SW480 (cell line): ENCODE data around the gene SLC17A1.
A peak's percentile ranks its signal among the peaks of the same experiment; 100 is the strongest.

Experiments used
- DNase-seq: peaks from one replicate; pipeline ENCODE4 v3.0.0-alpha.2; 2016; ENCODE audit warnings: low spot score

Gene SLC17A1

DNA sequence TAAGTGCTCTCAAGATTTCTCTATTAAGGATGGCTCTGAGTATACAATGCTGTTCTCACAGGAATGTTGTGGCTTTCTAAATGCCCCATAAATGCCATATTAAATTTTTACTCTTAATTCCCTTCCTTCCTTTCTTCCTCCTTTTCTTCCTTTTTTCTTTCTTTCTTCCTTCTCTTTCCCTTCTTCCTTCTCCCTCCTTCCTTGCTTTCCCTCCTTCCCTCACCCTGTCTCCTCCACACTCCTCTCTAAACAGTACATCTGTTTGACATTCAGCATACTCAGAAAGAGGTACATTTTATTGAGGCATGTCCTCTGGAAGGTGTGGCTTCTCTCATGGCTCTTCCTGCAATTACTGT lies 433 bp upstream of the SLC17A1 start:
- DNase-seq: no peak

- no peak for DNase-seq
Measured at GRCh38 chr6:25830458-25830857, 1.4 kb downstream of the SLC17A1 start.

- DNase-seq: no peak
Measured at GRCh38 chr6:25829375-25829774, 2.5 kb downstream of the SLC17A1 start.

DNA sequence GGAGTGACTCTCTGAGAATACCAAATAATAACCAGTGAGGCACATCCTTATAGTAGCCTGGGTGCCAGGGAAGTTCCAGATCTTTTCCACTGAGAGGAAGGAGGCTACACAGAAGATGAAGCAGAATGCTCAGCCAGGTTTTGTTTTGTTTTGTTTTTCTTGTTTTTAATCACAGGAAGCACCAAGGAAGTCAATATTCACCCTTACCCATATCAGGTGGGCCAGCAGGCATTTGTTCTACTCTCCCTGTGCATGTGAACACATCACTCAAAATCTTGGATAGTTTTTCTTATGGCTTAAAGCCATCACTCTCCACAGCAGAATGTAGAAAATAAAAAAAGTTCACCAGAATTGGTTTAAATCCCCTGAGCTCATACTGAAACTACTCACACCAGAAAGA lies 10.5 kb downstream of the SLC17A1 start:
- DNase-seq: no peak

GRCh38 chr6:25816252-25816651 lies 15.6 kb downstream of the SLC17A1 start:
- DNase-seq: no peak

- DNase-seq: no peak
Measured at GRCh38 chr6:25815194-25815593, 16.7 kb downstream of the SLC17A1 start.

- DNase-seq: no peak
Measured at GRCh38 chr6:25804804-25805203, 27.0 kb downstream of the SLC17A1 start.

DNA sequence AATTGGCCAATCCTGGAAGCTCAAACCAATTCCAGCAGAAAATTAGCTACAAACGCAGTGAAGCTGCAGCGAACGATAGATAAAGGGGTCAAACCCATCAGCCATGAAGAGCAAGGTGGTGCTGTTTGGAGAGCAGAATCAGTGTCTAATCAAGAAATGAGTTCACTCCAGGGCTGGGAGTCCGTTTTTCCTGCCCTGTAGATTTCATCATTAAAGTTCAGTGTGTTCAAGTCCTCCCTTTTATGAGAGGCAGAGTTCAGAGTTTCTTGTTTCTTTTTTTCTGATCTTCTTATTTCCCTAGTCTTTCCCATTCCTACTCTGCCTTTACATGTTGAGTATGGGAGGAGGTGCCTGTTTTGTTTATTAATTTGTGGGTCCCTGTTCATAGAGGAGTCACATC lies 30.4 kb downstream of the SLC17A1 start:
- DNase-seq: peak; percentile 4

DNA sequence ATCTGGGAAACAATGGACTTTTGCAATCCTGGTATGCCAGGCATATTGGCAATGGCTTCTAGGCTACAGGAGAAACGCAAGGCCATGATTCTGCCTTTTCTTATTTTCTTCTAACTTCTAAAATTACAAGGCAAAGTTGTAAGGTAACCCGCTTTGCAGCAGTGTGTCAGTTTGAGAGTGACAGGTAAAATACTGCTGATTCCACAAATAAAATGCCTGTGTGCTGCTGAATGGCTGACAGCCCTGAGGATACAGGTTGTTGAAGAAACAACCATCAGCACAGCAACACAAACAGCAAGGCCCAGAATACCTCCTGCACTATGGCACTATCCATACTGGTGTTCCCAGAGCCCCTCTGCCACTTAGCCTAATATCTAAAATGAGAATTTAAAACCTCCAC lies 37.1 kb downstream of the SLC17A1 start:
- DNase-seq: no peak

DNA sequence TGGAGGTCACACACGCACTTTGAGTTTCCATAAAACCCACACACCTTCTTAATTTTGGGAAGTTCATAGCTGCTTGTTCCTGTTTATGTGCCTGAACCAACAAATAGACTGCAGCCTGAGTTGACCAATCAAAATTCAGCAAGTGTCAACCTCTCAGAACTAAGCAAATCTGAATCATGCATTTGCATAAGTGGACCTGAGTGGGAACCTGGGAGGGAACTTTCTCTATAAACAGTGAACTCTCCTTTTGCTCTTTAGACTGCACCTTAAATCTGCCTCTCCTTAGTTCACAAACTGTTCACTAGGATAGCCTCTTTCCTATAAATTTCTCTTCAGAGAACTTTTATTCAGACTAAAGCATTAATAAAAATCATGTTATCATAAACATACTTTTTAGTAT lies 37.9 kb downstream of the SLC17A1 start:
- DNase-seq: no peak

DNA sequence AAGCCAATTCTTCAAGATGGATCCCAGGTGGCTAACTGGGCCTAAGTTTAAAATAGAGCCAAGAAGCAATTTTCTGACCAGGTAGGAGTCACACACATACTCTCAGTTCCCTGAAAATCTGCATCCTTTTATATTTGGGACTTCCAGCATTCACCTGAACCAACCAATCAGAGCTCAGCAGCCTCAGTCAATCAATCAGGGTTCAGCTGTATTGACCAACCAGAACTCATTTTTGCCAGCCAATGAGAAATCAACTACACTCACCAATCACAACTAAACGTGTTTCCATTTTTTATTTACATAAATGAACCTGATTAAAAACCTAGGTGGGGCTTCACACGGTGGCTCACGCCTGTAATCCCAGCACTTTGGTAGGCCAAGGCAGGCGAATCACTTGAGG lies 39.8 kb downstream of the SLC17A1 start:
- no peak for DNase-seq

GRCh38 chr6:25789475-25789874 lies 42.4 kb downstream of the SLC17A1 start:
- no peak for DNase-seq

DNA sequence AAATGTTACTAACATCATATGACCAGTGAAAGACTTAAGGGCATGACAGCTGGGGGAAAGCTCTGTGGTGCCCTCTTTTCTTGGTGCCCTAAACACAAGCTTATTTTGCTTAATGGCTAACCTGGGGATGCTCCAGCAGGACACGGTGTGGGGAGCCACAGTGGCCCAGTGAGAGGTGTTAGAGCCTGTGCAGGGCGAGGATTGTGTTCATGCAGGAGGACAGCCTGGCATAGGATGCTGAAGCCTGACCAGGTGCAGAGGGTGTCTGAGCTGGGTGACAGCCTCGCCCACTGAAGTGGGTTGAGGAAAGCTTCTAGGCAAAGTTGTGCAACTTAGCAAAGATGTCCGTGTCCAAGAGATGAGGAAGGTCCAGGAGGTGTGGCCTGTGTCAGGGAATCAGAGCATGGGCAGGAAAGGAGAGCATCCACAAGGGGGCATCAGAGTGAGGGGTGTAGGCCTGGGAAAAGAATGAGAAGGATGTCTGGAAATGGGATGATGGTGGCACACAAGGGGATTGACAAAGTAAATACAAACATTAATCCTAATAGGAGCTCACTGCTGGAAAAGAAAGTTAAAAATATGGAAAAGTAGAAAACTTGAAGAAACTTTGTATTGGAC lies 43.4 kb downstream of the SLC17A1 start:
- peak; percentile 44 for DNase-seq

- DNase-seq: no peak
Measured at GRCh38 chr6:25787428-25787827, 44.4 kb downstream of the SLC17A1 start.

DNA sequence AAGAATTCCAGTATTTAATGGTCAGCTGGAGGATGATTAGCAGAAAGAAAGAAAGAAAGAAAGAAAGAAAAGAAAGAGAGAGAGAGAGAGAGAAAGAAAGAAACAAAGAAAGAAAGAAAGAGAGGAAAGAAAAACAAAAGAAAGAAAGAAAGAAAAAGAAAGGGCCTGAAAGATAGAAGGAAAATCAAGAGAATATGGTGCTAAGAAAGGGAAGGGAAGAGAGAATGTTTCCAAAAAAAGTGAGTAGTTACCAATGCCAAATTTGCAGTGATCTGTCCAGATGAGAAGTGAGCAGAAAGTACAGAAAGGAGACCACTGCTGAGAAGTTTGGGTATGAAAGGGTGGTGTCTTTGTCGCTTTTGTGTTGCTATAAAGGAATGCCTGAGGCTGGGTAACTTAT lies 50.7 kb downstream of the SLC17A1 start:
- no peak for DNase-seq

DNA sequence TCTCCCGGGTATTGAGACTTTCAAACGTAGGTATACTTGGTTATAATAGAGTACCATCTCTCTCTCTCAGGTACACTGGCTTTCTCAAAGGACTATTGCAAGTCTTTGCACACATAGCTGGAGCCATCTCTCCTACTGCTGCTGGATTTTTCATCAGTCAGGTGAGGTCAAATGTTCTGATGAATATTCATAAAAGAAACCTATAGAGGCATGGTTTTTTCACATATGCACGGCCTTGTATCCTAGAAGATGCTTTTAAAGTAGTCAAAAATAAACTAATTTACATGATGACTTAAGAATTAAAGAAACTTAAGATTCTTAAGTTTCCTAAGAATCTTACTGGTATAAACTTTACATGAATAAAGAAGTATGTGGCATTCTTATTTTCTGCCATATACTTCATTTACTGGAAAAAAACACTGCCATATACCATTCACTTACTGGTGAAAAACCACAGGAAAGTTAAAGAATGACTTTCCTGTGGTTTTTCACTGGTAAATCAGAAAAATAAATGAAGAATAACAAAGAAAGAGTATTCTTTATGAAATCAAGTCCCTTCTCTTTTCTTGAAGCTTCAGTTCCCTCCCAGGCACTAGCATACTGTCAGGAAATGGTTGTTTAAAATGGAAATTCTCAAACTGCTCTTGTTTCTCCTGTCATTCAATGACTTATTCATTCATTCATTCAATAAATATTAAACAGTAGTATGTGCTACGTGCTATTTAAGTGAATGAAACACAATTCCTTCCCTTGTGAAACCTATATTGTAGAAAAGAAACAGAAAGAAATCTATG lies 53.8 kb downstream of the SLC17A1 start:
- no peak for DNase-seq

- no peak for DNase-seq
Measured at GRCh38 chr6:25777031-25777430, 54.8 kb downstream of the SLC17A1 start.

- DNase-seq: no peak
Measured at GRCh38 chr6:25774120-25774715, 57.6 kb downstream of the SLC17A1 start.

GRCh38 chr6:25769983-25770382 lies 61.9 kb downstream of the SLC17A1 start:
- DNase-seq: peak; percentile 8

- no peak for DNase-seq
Measured at GRCh38 chr6:25768566-25768965, 63.3 kb downstream of the SLC17A1 start.

DNA sequence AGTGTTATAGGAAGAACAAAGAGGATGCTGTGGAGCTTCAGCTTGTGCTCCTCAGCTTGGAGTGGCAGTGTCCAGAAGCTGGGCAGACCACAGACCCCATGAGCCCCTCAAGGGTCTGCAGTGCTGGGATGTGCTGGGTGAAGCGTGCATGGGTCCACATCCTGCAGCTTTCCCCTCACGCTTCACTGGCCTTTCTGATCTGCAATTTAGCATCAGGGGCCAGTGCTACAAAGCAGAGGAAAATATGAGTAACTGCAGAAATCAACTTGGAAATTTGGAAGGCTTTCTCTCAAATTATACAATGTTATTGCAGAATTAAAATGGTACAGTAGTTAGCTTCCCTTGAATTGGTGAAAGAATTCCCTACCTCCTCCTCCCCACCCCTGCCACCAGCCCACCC lies 67.2 kb downstream of the SLC17A1 start:
- DNase-seq: no peak

GRCh38 chr6:25757936-25758642 lies 73.8 kb downstream of the SLC17A1 start:
- DNase-seq: no peak
